Activated CD8-positive, alpha-beta T cell treated with anti-CD3 and anti-CD28 coated beads, Interleukin-2, amount 10 ng/mL, durations not matched to agents 7 days and 5 days (primary cell): ENCODE measurements around the gene ADCY2. TPM values are rescaled to one million over a fixed set of nuclear protein-coding genes. Genes with fewer than 3 reads are reported as not detected.

ENCODE experiments used
- ATAC-seq: fragments of 150-1000 bp; cut with Tn5 transposase; one replicate; pipeline ENCODE4 v1.10.0; 2021; ENCODE audit warnings: moderate library complexity
- CTCF ChIA-PET: fragments of 350-600 bp; sonication (Branson Sonifier 250); formaldehyde crosslinking; loops from one replicate; lab custom pipeline; 2021; ENCODE audit warnings: antibody characterized with exemption; lab: Charles Lee
- POLR2A ChIA-PET: fragments of 350-600 bp; sonication (Branson Sonifier 250); formaldehyde crosslinking; loops from one replicate; lab custom pipeline; 2021; ENCODE audit warnings: antibody characterized with exemption; lab: Charles Lee
- DNase-seq: peaks from one replicate; pipeline ENCODE4 v3.0.0-alpha.2; 2020
- H3K27ac Mint-ChIP-seq: one replicate; pipeline ENCODE4 v1.8.0; 2021; ENCODE audit warnings: mild to moderate bottlenecking, mixed read lengths
- H3K27me3 Mint-ChIP-seq: one replicate; pipeline ENCODE4 v1.8.0; 2021; ENCODE audit warnings: low read depth, mixed read lengths
- H3K36me3 Mint-ChIP-seq: one replicate; pipeline ENCODE4 v1.8.0; 2021; ENCODE audit warnings: low read depth, mixed read lengths
- H3K4me1 Mint-ChIP-seq: one replicate; pipeline ENCODE4 v1.8.0; 2021; ENCODE audit warnings: low read depth, mixed read lengths
- H3K4me3 Mint-ChIP-seq: one replicate; pipeline ENCODE4 v1.8.0; 2021; ENCODE audit warnings: mild to moderate bottlenecking, mixed read lengths
- H3K9me3 Mint-ChIP-seq: one replicate; pipeline ENCODE4 v1.8.0; 2022; ENCODE audit warnings: mixed read lengths; ENCODE audit not compliant: insufficient read depth
- total RNA-seq, 2 experiments: library from RNA; stranded (reverse); gene quantifications; one replicate each; pipeline ENCODE4 v1.2.3, GENCODE V29; 2021

ADCY2 gene
- total RNA-seq, 2 experiments from 2014 or later = not detected

DNA sequence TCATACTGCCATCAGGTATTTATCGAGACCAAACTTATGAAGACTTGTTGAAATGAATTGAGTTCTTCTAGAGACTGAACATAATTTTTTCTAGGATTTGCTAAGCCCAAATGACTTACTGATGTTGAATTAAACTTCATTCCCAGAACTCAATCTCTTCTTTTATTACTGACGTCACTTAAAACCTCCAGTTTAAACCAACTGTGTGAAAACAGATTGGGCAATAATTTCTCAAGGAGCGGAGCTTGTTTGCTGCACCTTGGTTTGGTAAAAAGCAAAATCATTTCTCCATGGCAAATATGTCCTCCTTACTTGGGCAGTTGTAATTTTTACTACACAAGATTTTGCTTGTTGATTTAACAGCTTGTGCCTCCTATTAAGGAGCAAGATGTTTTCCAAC is 417.6 kb downstream of the ADCY2 start:
- no peak for ATAC-seq
- POLR2A ChIA-PET = no interaction called here
- CTCF ChIA-PET = interaction anchor here (1.0 to 1.3 kb wide), 2 partner anchors 27 to 44 kb away, joined by 3 read pairs; no protein-coding TSS in a partner anchor
- no peaks in the 10 kb centered on the region for H3K4me1 Mint-ChIP-seq
- no peak overlapping the region for H3K27ac Mint-ChIP-seq
- no peak for DNase-seq
- peaks cover 12% of the 10 kb centered on the region for H3K27me3 Mint-ChIP-seq
- H3K9me3 Mint-ChIP-seq = no peaks in the 10 kb centered on the region
- H3K36me3 Mint-ChIP-seq = no peaks in the 10 kb centered on the region
- no peak overlapping the region for H3K4me3 Mint-ChIP-seq

DNA sequence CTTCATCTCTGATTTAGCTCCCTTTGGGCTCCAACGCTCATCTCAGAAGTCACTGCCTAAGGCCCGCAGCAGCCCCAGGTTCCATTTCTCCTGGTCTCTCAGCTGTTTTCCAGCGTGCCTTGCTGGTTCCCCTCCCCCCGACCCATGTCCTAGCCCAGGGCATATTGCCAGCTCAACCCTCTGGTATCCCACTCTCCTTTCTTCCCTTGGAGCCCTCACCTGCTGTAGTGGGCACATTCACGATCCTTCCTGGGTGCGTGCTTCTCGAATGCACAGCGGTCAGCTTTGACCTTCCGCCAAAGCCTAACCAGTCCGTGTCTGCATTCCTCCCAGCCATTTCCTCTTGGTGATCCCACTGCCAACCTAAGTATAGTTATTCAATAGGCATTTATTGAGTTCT is 418.9 kb downstream of the ADCY2 start:
- Mint-ChIP-seq H3K27ac (no peak overlapping the region), H3K9me3 (no peaks in the 10 kb centered on the region), H3K4me1 (no peaks in the 10 kb centered on the region), H3K36me3 (no peaks in the 10 kb centered on the region), H3K27me3 (peaks cover 14% of the 10 kb centered on the region), H3K4me3 (no peak overlapping the region)
- DNase-seq (no peak), ATAC-seq (no peak)
- ChIA-PET POLR2A (no interaction called here), CTCF (interaction anchor here (1.3 to 3.3 kb wide), 2 partner anchors 28 to 43 kb away, joined by 3 to 11 read pairs; no protein-coding TSS in a partner anchor)

DNA sequence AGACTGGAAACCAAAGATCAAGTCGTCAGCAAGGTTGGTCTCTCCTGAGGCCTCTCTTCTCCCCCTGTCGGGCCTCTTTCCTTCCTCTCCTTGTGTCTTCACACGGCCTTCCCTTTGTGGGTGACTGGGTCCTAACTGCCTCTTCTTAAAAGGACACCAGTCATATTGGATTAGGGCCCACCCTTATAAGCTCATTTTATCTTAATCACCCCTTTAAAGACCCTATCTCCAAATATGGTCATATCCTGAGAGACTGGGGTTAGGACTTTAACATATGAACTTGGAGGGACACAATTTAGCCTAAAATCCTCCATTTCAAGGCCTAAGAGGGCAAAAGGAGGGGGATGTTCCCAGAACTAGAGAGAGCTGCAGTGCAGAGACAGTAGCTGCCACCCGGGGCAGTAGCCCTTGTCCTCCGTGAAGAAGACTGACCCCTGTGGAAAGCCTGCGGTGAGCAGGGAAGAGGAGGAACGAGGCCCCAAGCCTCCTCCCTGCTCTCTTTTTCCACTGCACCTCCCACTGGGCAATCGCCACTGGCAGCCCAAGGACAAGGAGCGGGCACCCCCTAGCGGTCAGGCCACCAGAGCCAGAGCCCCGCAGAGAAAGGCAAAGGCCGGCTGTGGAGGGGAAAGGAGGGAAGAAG is 420.1 kb downstream of the ADCY2 start:
- no peak overlapping the region for H3K27ac Mint-ChIP-seq
- peaks cover 9% of the 10 kb centered on the region for H3K27me3 Mint-ChIP-seq
- ChIA-PET CTCF (interaction anchor here (1.2 to 3.3 kb wide), 4 partner anchors 14 to 996 kb away, joined by 3 to 11 read pairs (median 4); no protein-coding TSS in a partner anchor), POLR2A (no interaction called here)
- H3K9me3 Mint-ChIP-seq = no peaks in the 10 kb centered on the region
- DNase-seq = peak; percentile 70
- H3K4me1 Mint-ChIP-seq = no peaks in the 10 kb centered on the region
- no peak overlapping the region for H3K4me3 Mint-ChIP-seq
- peak; percentile 91 for ATAC-seq
- no peaks in the 10 kb centered on the region for H3K36me3 Mint-ChIP-seq

DNA sequence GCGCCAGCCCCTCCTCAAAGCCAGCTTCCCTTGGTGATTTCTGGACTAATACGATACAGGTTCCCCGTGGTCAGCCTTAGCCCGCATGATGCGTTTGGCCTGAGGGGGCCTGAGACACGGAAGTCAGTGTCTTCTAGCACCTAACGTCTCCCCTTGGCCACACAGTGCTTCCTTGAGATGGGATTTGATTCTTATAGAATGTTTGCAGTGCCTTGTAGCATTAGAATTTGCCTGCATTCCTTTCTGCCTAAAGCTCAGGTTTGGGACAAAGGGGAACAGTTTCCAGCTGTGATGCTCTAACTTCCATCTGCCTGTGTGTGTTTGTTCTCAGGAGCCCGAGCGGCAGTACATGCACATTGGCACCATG is 420.6 kb downstream of the ADCY2 start:
- Mint-ChIP-seq H3K4me1 (no peaks in the 10 kb centered on the region), H3K4me3 (no peak overlapping the region), H3K9me3 (no peaks in the 10 kb centered on the region), H3K27me3 (peaks cover 9% of the 10 kb centered on the region), H3K27ac (no peak overlapping the region), H3K36me3 (no peaks in the 10 kb centered on the region)
- POLR2A ChIA-PET = no interaction called here
- DNase-seq (no peak), ATAC-seq (no peak)
- CTCF ChIA-PET = interaction anchor here (0.9 to 3.3 kb wide), 7 partner anchors 12 to 1051 kb away, joined by 3 to 11 read pairs (median 3); no protein-coding TSS in a partner anchor

DNA sequence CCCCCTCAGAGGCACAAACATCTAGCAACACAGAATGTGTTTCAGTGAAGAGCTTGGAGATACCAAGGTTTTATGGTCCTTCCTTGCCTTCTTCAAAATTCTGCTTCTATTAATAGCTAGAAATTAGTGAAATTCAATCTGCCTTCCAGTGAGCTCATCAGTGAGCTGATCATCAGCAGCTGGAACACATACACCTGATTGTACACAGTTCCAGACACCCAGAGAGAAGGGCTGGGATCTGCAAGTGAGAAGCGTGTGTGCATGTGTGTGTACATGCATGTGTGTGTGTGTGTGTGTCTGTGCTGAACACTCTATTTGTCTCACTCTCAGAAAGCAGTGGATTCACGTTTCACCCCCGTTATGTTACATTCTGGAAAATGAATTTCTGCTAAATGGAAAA is 426.5 kb downstream of the ADCY2 start:
- no peaks in the 10 kb centered on the region for H3K36me3 Mint-ChIP-seq
- H3K27me3 Mint-ChIP-seq = peaks cover 6% of the 10 kb centered on the region
- H3K27ac Mint-ChIP-seq = no peak overlapping the region
- DNase-seq = no peak
- CTCF ChIA-PET = interaction anchor here (1.4 kb wide), 1 partner anchor 35 kb away, joined by 5 read pairs; no protein-coding TSS in a partner anchor
- no peaks in the 10 kb centered on the region for H3K9me3 Mint-ChIP-seq
- H3K4me1 Mint-ChIP-seq = no peaks in the 10 kb centered on the region
- H3K4me3 Mint-ChIP-seq = no peak overlapping the region
- POLR2A ChIA-PET = no interaction called here
- no peak for ATAC-seq

DNA sequence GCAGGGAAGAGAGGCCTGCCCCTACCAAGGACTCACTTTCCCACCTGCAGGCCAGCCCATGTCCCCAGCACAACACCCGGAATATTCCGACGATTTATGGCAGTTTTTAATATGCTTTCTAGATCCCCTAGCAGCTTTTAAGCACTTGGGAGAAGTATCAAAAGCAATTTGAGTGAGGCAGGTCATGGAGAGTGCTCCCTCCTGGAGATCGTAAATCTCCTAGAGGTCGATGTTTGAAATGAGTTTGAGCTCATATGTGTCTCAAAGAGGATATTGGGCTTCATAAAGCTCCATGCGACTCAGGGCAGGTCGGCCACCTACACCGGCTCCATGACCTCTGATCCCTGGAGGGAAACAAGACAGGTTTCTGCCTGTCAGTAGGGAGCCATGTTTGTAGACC is 427.7 kb downstream of the ADCY2 start:
- DNase-seq (no peak), ATAC-seq (no peak)
- no peak overlapping the region for H3K27ac Mint-ChIP-seq
- H3K27me3 Mint-ChIP-seq = peaks cover 6% of the 10 kb centered on the region
- no peaks in the 10 kb centered on the region for H3K9me3 Mint-ChIP-seq
- CTCF ChIA-PET = no interaction called here
- no peak overlapping the region for H3K4me3 Mint-ChIP-seq
- POLR2A ChIA-PET = no interaction called here
- no peaks in the 10 kb centered on the region for H3K4me1 Mint-ChIP-seq
- no peaks in the 10 kb centered on the region for H3K36me3 Mint-ChIP-seq

DNA sequence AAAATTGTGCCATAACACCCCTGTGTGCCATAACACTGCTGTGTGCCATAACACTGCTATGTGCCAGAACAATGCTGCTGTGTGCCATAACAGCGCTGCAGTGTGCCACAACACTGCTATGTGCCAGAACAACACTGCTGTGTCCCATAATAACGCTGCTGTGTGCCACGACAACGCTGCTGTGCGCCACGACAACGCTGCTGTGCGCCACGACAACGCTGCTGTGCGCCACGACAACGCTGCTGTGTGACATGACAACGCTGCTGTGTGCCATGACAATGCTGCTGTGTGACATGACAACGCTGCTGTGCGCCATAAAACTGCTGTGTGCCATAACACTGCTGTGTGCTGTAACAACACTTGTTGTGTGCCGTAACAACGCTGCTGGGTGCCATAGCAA is 429.1 kb downstream of the ADCY2 start:
- H3K27me3 Mint-ChIP-seq = peaks cover 4% of the 10 kb centered on the region
- no peak overlapping the region for H3K4me3 Mint-ChIP-seq
- H3K27ac Mint-ChIP-seq = no peak overlapping the region
- no peak for DNase-seq
- no peaks in the 10 kb centered on the region for H3K4me1 Mint-ChIP-seq
- CTCF ChIA-PET = no interaction called here
- H3K9me3 Mint-ChIP-seq = no peaks in the 10 kb centered on the region
- POLR2A ChIA-PET = no interaction called here
- H3K36me3 Mint-ChIP-seq = no peaks in the 10 kb centered on the region
- no peak for ATAC-seq

DNA sequence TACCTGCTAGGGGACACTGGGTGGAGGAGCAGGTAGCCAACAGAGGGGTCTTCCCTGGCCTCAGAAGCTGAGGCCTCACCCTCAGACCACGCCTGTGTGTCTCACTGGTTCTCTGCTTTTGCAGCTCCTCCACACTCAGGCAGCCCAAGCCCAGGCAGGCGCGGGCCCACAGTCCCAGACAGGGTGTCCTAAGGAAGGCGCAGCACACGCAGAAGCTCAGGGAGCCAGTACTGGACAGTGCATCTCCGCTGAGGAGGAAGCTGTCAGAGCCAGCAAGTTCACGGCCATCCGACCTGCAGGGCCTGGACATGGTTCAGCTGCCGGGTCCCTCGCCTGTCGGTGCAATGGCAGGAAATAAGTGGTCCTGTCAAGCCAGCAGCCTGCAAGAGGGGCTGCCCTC is 429.7 kb downstream of the ADCY2 start:
- H3K27me3 Mint-ChIP-seq = peaks cover 4% of the 10 kb centered on the region
- CTCF ChIA-PET = no interaction called here
- no peak overlapping the region for H3K4me3 Mint-ChIP-seq
- no peaks in the 10 kb centered on the region for H3K9me3 Mint-ChIP-seq
- POLR2A ChIA-PET = no interaction called here
- ATAC-seq (no peak), DNase-seq (no peak)
- H3K36me3 Mint-ChIP-seq = no peaks in the 10 kb centered on the region
- H3K4me1 Mint-ChIP-seq = no peaks in the 10 kb centered on the region
- no peak overlapping the region for H3K27ac Mint-ChIP-seq

DNA sequence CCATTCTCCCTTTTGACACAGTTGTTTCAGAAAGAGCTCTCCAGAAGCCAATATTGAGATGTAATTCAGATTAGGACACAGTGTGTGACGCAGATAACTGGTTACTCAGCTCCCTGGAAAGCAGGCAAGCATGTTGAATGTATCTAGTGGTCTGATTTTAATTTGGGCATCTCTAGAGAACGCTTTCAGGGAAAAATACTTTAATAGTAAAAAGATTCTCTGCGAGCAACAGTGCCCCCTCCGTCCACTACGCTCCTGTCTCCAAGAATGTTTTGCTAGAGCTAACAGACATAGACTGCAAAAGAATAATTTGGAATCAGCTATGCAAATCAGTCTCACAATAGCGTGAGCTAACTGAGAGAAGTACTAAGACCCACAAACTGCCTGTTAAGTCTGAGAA is 431.7 kb downstream of the ADCY2 start:
- no peak for DNase-seq
- no peak overlapping the region for H3K27ac Mint-ChIP-seq
- H3K4me1 Mint-ChIP-seq = no peaks in the 10 kb centered on the region
- ChIA-PET CTCF (interaction anchor here (1.4 kb wide), 1 partner anchor 72 kb away, joined by 3 read pairs; no protein-coding TSS in a partner anchor), POLR2A (no interaction called here)
- no peaks in the 10 kb centered on the region for H3K27me3 Mint-ChIP-seq
- no peaks in the 10 kb centered on the region for H3K36me3 Mint-ChIP-seq
- no peak overlapping the region for H3K4me3 Mint-ChIP-seq
- H3K9me3 Mint-ChIP-seq = no peaks in the 10 kb centered on the region
- ATAC-seq = no peak

DNA sequence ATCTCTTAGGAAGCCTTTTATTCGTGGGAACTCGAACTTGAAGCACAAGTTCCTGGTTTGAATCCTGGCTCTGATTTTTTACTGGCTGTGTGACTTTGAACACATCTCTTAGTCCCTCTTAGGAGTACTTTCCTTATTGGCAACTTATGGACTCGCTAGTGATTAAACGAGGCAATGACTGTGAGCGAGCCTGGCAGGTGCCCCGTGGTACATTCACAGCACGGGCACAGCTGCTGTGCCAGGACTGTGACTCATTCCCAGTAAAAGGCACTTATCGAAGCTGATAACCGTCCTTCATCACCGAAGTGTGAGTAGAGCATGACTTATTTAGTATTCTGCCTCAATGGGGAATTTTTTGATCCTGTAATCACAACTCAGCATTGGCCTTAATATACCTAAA is 432.3 kb downstream of the ADCY2 start:
- ChIA-PET POLR2A (no interaction called here), CTCF (no interaction called here)
- DNase-seq (no peak), ATAC-seq (no peak)
- Mint-ChIP-seq H3K4me1 (no peaks in the 10 kb centered on the region), H3K9me3 (no peaks in the 10 kb centered on the region), H3K36me3 (no peaks in the 10 kb centered on the region), H3K4me3 (no peak overlapping the region), H3K27ac (no peak overlapping the region), H3K27me3 (no peaks in the 10 kb centered on the region)

DNA sequence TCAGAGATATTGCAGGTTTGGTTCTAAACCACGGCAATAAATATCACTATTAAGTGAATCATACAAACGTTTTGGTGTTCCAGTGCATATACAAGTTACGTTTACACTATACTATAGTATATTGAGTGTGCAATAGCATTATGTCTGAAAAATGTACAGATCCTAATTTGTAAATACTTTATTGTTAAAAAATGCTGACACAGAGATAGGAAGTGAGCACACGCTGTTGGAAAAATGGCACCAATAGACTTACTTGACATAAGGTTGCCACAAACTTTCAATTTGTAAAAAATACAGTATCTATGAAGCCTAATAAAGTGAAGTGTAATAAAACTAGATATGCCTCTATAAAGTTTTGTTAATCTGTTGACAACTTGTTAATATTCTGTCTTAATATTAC is 439.0 kb downstream of the ADCY2 start:
- Mint-ChIP-seq H3K4me1 (no peaks in the 10 kb centered on the region), H3K27me3 (peaks cover 6% of the 10 kb centered on the region), H3K27ac (no peak overlapping the region), H3K9me3 (no peaks in the 10 kb centered on the region), H3K36me3 (no peaks in the 10 kb centered on the region), H3K4me3 (no peak overlapping the region)
- ATAC-seq (no peak), DNase-seq (no peak)
- POLR2A ChIA-PET = no interaction called here
- CTCF ChIA-PET = interaction anchor here (1.7 kb wide), 1 partner anchor 21 kb away, joined by 3 read pairs; no protein-coding TSS in a partner anchor

DNA sequence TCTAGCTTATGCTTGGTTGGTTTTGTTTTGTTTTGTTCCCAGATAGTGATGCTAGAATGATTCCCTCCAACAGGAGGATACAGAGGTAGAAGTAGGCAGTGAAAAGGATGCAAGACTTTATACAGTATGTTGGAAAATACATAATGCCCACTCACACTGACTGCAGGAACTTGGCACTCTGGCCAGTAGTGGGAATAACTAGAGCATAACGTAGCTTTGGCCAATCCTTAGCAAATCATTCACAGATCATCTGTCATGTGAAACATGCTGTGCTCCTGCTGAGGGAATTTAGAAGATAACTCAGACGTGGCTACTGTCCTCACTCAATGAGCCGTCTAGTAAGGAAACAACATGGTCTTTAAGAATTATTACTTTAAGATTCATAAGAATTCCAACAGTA is 441.5 kb downstream of the ADCY2 start:
- Mint-ChIP-seq H3K4me1 (no peaks in the 10 kb centered on the region), H3K4me3 (no peak overlapping the region), H3K27me3 (peaks cover 15% of the 10 kb centered on the region), H3K27ac (no peak overlapping the region), H3K36me3 (no peaks in the 10 kb centered on the region), H3K9me3 (no peaks in the 10 kb centered on the region)
- POLR2A ChIA-PET = no interaction called here
- CTCF ChIA-PET = no interaction called here
- ATAC-seq = no peak
- DNase-seq = no peak
